Vagina (tissue), 2 donors: Measurements from ENCODE around the gene SERTM2.

Experiments
- POLR2A ChIP-seq, 2 donors: fragments of 450-650 bp; IDR thresholded peaks; one replicate each; pipeline ENCODE4 v1.6.1; 2017; ENCODE audit warnings: antibody characterized with exemption in 2 of 2, mild to moderate bottlenecking in 2 of 2, moderate library complexity in 2 of 2
- TF ChIP-seq, protein P1 (sequence below), 3 experiments: fragments of 450-650 bp in 2 of 3; fragments of 200-600 bp in 1 of 3; sonication (generic) in 1 of 3; IDR thresholded peaks; one replicate each; pipeline ENCODE4 v1.5.1; 2017 to 2019; ENCODE audit warnings: antibody characterized with exemption in 3 of 3, mild to moderate bottlenecking in 2 of 3, moderate library complexity in 2 of 3

- no peak for TF ChIP-seq POLR2A (IDR thresholded peaks at IDR 0.05)
- TF ChIP-seq, protein P1, sequence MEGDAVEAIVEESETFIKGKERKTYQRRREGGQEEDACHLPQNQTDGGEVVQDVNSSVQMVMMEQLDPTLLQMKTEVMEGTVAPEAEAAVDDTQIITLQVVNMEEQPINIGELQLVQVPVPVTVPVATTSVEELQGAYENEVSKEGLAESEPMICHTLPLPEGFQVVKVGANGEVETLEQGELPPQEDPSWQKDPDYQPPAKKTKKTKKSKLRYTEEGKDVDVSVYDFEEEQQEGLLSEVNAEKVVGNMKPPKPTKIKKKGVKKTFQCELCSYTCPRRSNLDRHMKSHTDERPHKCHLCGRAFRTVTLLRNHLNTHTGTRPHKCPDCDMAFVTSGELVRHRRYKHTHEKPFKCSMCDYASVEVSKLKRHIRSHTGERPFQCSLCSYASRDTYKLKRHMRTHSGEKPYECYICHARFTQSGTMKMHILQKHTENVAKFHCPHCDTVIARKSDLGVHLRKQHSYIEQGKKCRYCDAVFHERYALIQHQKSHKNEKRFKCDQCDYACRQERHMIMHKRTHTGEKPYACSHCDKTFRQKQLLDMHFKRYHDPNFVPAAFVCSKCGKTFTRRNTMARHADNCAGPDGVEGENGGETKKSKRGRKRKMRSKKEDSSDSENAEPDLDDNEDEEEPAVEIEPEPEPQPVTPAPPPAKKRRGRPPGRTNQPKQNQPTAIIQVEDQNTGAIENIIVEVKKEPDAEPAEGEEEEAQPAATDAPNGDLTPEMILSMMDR (IDR thresholded peaks at IDR 0.05) = no peak
Observed at GRCh38 chrX:111521169-111521568, 9.7 kb downstream of the SERTM2 start.
